Testis (tissue), 2 donors: ENCODE measurements around the gene GRB14.

Experiments used
- POLR2A ChIP-seq: fragments of 450-650 bp; IDR thresholded peaks from one replicate; pipeline ENCODE4 v1.6.1; 2017; ENCODE audit warnings: antibody characterized with exemption, mild to moderate bottlenecking, moderate library complexity
- TF ChIP-seq, protein P1 (sequence below), 3 experiments: fragments of 450-650 bp in 2 of 3; fragments of 200-600 bp in 1 of 3; sonication (generic) in 1 of 3; IDR thresholded peaks; one replicate each; pipeline ENCODE4 v1.5.1; 2016 to 2019; ENCODE audit warnings: antibody characterized with exemption in 3 of 3, mild to moderate bottlenecking in 2 of 3, moderate library complexity in 1 of 3

- TF ChIP-seq, protein P1, sequence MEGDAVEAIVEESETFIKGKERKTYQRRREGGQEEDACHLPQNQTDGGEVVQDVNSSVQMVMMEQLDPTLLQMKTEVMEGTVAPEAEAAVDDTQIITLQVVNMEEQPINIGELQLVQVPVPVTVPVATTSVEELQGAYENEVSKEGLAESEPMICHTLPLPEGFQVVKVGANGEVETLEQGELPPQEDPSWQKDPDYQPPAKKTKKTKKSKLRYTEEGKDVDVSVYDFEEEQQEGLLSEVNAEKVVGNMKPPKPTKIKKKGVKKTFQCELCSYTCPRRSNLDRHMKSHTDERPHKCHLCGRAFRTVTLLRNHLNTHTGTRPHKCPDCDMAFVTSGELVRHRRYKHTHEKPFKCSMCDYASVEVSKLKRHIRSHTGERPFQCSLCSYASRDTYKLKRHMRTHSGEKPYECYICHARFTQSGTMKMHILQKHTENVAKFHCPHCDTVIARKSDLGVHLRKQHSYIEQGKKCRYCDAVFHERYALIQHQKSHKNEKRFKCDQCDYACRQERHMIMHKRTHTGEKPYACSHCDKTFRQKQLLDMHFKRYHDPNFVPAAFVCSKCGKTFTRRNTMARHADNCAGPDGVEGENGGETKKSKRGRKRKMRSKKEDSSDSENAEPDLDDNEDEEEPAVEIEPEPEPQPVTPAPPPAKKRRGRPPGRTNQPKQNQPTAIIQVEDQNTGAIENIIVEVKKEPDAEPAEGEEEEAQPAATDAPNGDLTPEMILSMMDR (IDR thresholded peaks at IDR 0.05): no peak
- TF ChIP-seq POLR2A: no peak
Measured at GRCh38 chr2:164569378-164569777, 51.9 kb downstream of the GRB14 start.
